Mesodermal cell (in vitro differentiated cells): ENCODE measurements around the gene PHB1.
"Not testable (repeated sequence)": the region's sequence is repeated elsewhere in the genome, so short reads cannot be mapped to it uniquely, and the experiment has no call there.

Experiments
- H3K27ac ChIP-seq: 2 replicates; pipeline ENCODE4 v1.7.0; 2013; ENCODE audit warnings: mild to moderate bottlenecking, low read depth, low read length, moderate library complexity; ENCODE audit not compliant: severe bottlenecking
- H3K36me3 ChIP-seq: 2 replicates; pipeline ENCODE4 v1.7.1; 2013; ENCODE audit warnings: mild to moderate bottlenecking, low read length, moderate library complexity; ENCODE audit not compliant: control insufficient read depth, insufficient read depth
- H3K4me1 ChIP-seq: one replicate; pipeline ENCODE4 v1.7.1; 2013; ENCODE audit warnings: mild to moderate bottlenecking, low read length; ENCODE audit not compliant: insufficient read depth, control insufficient read depth, poor library complexity, severe bottlenecking
- H3K4me3 ChIP-seq: 2 replicates; pipeline ENCODE4 v1.7.0; 2013; ENCODE audit warnings: low read length, control low read depth, mild to moderate bottlenecking; ENCODE audit not compliant: insufficient read depth, poor library complexity, severe bottlenecking; ENCODE audit errors: extremely low read depth
- H3K9me3 ChIP-seq: 2 replicates; pipeline ENCODE4 v1.7.1; 2013; ENCODE audit warnings: mild to moderate bottlenecking, low read length, moderate library complexity; ENCODE audit not compliant: control insufficient read depth
- WGBS, 2 experiments: methylation state at CpG; one replicate each; pipeline ENCODE4 v1.1.5; 2013; ENCODE audit warnings: missing lambda C conversion rate in 2 of 2; ENCODE audit not compliant: insufficient coverage in 2 of 2; 5-methylcytosine and 5-hydroxymethylcytosine counted together

The PHB1 gene

DNA sequence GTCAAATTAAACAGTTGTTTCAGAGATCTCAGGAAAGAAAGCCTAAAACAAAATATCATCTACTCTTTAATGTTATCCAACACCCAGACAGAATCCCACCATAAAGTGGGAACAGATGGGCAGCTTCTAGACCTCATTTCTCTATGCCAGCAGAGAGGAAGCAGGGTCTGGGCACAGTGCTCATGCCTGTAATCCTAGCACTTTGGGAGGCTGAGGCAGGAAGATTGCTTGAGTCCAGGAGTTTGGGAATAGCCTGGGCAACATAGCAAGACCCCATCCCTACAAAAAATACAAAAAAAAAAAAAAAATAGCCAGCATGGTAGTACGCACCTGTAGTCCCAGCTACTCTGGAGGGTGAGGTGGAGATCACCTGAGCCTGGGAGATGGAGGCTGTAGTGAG, 39.1 kb downstream of the PHB1 start:
- 100% methylated on average over 1 of the region's 1 CpG; no CpG with 5 or more reads in 1 of the 2 experiments for WGBS, 2 experiments
- Histone ChIP-seq H3K4me3 (no peak overlapping the region), H3K36me3 (no peaks in the 10 kb centered on the region), H3K4me1 (no peaks in the 10 kb centered on the region), H3K27ac (no peak overlapping the region), H3K9me3 (no peaks in the 10 kb centered on the region)

DNA sequence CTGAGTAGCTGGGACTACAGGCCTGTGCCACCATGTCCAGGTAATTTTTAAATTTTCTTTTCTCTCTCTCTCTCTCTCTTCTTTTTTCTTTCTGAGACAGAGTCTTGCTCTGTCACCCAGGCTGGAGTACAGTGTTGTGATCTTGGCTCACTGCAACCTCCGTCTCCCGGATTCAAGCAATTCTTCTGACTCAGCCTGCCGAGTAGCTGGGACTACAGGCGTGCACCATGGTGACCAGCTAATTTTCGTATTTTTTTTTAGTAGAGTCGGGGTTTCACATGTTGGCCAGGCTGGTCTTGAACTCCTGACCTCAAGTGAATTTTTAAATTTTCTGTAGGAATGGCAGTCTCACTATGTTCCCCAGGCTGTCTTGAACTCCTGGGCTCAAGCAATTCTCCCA, 41.6 kb downstream of the PHB1 start:
- Histone ChIP-seq H3K27ac (no peak overlapping the region), H3K4me3 (no peak overlapping the region), H3K4me1 (no peaks in the 10 kb centered on the region), H3K9me3 (no peaks in the 10 kb centered on the region), H3K36me3 (no peaks in the 10 kb centered on the region)
- 91 to 92% methylated on average over 6 of the region's 6 CpGs for WGBS, 2 experiments

DNA sequence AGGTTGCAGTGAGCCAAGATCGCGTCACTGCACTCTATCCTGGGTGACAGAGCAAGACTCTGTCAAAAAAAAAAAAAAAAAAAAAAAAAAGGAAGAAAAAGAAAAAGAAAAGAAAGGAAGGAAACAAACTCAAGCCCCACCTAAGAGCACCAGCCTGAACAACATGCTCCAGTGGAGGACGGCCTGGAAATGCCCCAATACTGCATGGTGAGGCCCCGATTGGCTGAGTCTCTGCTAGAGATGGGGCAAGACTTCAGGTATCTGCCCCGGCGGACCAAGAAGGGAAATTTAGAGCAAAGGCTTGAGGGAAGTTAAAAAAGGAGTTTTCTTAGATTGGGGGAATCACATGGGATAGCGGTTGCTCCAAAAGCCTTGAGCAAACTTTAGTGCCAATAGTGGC, 42.3 kb downstream of the PHB1 start:
- H3K27ac ChIP-seq, result no peak overlapping the region
- no peaks in the 10 kb centered on the region for H3K9me3 ChIP-seq
- no peaks in the 10 kb centered on the region for H3K4me1 ChIP-seq
- no peaks in the 10 kb centered on the region for H3K36me3 ChIP-seq
- WGBS, 2 experiments, result 83 to 100% methylated on average over 1 to 6 of the region's 7 CpGs
- H3K4me3 ChIP-seq, result no peak overlapping the region

DNA sequence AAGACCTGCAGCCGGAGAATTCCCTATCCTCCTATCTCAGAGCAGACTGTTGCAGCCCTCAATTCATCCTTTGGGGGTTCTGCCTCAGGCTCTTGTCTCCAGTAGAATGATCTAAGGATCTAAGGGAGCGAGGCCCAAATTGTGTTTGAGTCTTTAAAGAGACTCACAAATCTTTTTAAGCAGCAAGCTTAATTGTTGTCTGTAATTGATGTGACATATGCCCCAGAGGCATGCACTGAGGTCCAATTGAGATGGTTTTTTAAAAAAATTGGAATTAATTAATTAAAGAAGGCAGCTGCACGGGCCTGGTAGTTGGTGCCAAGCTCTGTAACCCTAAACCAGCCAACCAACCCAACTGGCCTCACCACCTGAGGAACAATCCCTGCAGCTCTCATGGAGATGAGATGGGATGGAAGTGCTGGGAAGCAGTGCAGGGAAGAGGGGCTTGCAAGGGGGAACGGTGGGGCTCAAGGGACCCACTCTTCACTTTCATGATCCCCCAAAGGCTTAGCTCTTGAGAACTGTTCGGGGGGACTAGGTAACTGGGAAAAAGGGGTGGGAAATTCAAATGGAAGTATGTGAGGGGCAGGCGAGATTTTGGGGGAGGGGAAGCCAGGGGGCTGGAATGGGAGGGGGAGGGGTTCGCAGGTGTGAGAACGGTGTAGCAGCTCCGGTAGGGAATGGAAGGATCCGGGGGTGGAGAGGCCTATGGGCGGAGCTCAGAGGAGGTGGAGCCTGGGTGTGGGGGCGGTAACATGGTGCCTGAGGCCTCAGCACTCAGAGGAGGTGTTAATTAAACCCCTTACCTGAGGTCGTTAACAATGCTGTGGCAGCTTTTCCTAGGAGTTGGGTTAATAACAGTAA, 43.5 kb downstream of the PHB1 start:
- Histone ChIP-seq H3K4me3 (no peak overlapping the region), H3K36me3 (no peaks in the 10 kb centered on the region), H3K9me3 (no peaks in the 10 kb centered on the region), H3K4me1 (no peaks in the 10 kb centered on the region), H3K27ac (no peak overlapping the region)
- WGBS, 2 experiments, result 37 to 38% methylated on average over 4 to 7 of the region's 13 CpGs

DNA sequence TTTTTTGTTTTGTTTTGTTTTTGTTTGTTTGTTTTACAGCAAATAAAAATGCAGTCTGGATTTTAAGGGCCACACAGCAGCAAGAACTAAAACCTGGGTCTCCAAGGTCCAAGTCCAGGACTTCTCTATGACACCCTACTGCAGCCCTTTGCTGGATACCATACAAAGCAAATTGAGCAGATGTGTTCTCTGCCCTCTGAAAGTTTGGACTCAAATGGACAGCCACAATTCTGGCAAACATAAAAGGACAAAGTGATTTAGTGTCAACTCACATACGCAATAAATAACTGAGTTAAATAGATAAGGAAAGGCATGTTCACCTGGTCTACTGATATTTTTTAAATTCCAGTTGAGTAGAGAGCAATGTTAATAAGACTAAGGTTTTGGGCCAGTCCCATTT, 44.9 kb downstream of the PHB1 start:
- H3K36me3 ChIP-seq, result no peaks in the 10 kb centered on the region
- no peak overlapping the region for H3K27ac ChIP-seq
- 100% methylated on average over 1 of the region's 1 CpG; no CpG with 5 or more reads in 1 of the 2 experiments for WGBS, 2 experiments
- no peaks in the 10 kb centered on the region for H3K4me1 ChIP-seq
- no peak overlapping the region for H3K4me3 ChIP-seq
- H3K9me3 ChIP-seq, result no peaks in the 10 kb centered on the region

DNA sequence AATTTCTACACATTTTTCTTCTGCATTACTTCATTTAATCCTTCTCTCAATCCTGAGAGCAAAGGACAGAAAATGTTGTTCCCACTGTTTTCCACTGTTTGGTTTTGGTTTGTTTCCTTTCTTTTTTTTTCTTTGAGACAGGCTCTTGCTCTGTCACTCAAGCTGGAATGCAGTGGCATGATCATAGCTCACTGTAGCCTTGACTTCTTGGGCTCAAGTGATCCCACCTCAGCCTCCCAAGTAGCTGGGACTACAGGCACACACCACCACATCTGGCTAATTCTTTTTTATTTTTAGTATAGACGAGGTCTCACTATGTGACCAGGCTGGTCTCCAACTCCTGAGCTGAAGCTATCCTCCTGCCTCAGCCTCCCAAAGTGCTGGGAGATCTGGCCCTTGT, 45.6 kb downstream of the PHB1 start:
- no peaks in the 10 kb centered on the region for H3K9me3 ChIP-seq
- 67% methylated on average over 1 of the region's 1 CpG; no CpG with 5 or more reads in 1 of the 2 experiments for WGBS, 2 experiments
- H3K27ac ChIP-seq, result no peak overlapping the region
- no peaks in the 10 kb centered on the region for H3K4me1 ChIP-seq
- H3K4me3 ChIP-seq, result no peak overlapping the region
- H3K36me3 ChIP-seq, result no peaks in the 10 kb centered on the region

DNA sequence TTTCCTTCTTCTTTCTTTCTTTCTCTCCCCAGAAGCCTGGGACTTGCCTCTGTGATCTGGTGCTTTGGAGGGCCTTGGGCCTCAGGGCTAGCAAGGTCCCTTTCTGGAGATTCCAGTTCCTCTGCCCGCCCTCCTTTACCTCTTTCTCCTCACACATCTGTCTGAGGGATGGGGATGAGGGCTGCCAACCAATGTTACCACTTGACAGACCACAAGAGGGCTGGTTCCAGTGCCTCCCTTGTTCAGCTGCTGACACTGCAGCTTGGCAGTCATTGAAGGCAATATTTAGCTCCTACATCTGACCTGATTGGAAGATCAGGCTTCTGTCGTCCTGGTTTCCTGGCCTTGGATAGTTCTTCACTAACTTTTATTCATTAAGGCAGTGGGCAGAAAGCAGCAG, 49.0 kb downstream of the PHB1 start:
- Histone ChIP-seq H3K4me1 (peaks cover under 1% of the 10 kb centered on the region), H3K4me3 (no peak overlapping the region), H3K27ac (no peak overlapping the region), H3K9me3 (no peaks in the 10 kb centered on the region), H3K36me3 (no peaks in the 10 kb centered on the region)
- 38 to 50% methylated on average over 1 of the region's 2 CpGs for WGBS, 2 experiments

DNA sequence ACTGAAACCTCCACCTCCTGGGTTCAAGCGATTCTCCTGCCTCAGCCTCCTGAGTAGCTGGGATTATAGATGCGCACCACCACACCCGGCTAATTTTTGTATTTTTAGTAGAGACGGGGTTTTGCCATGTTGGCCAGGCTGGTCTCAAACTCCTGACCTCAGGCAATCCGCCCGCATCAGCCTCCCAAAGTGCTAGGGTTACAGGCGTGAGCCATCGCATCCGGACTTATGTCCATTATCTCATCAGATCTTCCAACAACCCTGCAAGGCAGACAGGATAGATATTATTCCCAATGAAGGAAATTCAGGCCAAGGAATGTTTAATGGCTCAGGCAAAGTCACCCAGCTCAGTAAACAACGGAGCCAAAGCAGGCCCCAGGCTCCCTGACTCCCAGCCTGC, 49.6 kb downstream of the PHB1 start:
- H3K36me3 ChIP-seq, H3K27ac ChIP-seq, H3K4me3 ChIP-seq, H3K9me3 ChIP-seq, H3K4me1 ChIP-seq: not testable (repeated sequence)
- WGBS, 2 experiments, result 83 to 96% methylated on average over 7 to 10 of the region's 10 CpGs

DNA sequence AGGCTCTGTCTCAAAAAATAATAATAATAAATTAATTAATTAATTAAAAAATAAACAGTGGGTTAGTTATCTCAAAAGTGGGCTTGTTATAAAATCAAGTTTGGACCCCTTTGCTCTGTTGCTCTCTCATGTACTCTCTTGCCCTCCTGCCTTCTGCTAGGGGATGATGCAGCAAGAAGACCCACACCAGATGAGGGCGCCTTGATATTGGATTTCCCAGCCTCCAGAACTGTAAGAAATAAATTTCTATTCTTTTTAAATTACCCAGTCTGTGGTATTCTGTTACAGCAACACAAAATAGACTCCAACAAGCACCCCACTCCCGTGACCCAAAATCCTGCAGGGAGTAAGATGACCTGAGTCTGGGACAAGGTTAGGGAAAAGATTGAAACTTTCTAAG, 50.6 kb downstream of the PHB1 start:
- no CpG with 5 or more reads among the region's 2 CpGs for WGBS, 2 experiments
- Histone ChIP-seq H3K4me1 (peaks cover 11% of the 10 kb centered on the region), H3K4me3 (no peak overlapping the region), H3K9me3 (no peaks in the 10 kb centered on the region), H3K36me3 (no peaks in the 10 kb centered on the region), H3K27ac (no peak overlapping the region)

DNA sequence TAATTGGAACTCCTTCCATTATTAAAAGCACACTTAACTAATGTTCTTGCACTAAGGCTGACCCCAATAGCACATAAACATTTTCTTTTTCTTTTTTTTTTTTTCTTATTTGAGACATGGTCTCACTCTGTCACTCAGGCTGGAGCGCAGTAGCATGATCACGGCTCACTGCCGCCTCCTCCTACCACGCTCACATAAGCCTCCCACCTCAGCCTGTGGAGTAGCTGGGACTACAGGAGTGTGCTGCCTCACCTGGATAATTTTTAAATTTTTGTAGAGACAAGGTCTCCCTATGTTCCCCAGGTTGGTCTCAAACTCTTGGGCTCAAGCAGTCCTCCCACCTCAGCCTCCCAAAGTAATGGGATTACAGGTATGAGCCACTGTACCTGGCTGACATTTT, 51.4 kb downstream of the PHB1 start:
- Histone ChIP-seq H3K9me3 (no peaks in the 10 kb centered on the region), H3K4me1 (peaks cover 11% of the 10 kb centered on the region), H3K27ac (no peak overlapping the region), H3K36me3 (no peaks in the 10 kb centered on the region), H3K4me3 (no peak overlapping the region)
- WGBS, 2 experiments, result 92% methylated on average over 4 of the region's 4 CpGs; no CpG with 5 or more reads in 1 of the 2 experiments

DNA sequence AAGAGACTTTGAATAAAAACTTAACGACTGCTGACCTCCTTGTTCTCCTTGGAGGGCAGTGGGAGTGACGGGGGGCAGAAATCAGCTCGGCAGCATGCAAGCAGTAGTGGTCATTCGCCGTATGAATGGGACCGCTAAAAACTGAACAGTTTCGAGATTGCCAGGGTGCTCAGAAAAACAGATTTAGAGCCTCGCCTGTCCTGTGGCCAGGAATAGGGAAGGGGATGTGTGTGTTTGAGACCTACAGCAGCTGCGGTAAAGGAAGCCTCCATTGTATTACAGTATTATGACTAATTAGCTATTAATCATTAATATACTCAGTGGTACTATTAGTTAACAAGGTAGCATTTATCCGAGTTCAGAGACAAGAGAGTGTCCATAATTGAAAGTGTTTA, 52.0 kb downstream of the PHB1 start:
- Histone ChIP-seq H3K27ac (peak overlapping the region; percentile 89), H3K36me3 (no peaks in the 10 kb centered on the region), H3K9me3 (no peaks in the 10 kb centered on the region), H3K4me3 (peak overlapping the region; percentile 94), H3K4me1 (peaks cover 11% of the 10 kb centered on the region)
- WGBS, 2 experiments, result 26 to 29% methylated on average over 7 to 8 of the region's 10 CpGs
